GM21515 (cell line): Measurements from ENCODE around the gene DUOXA1.

ENCODE experiments used
- ATAC-seq: cut with Tn5 transposase; IDR thresholded peaks from one replicate; pipeline ENCODE4 v1.9.1; 2021; ENCODE audit not compliant: unreplicated experiment

DUOXA1 gene

DNA sequence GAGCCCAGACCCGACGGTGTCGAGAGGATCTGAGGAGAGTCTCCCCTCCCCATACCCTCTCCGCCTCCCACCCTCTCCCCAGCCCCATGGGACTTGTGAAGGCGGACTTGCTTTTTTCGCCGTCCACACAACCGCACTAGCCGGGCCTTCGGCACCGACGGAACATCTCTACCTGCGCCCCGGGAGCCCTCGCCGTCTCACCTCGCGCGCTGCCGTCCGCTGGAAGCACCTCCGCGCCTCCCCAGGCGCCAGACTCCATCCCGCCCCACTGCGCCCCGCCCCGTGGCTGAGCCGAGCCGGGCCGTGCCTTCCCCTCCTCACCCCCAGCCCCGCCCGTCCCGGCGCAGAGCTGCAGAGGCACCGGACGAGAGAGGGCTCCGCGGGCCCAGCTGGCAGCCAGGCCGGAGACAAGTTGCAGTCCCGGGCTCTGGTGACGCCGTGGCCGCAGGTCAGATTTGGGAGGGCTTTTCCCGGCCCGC, at the start of gene DUOXA1, which contains the start of gene DUOX1:
TSS of gene DUOXA1 (minus strand) at position 229 of the 479 bp plus-strand sequence. CDS start 6,865 bp downstream, outside the sequence.
TSS of gene DUOX1 (plus strand) at position 344 of the 479 bp plus-strand sequence. CDS start 1,973 bp downstream, outside the sequence.
- no peak for ATAC-seq

DNA sequence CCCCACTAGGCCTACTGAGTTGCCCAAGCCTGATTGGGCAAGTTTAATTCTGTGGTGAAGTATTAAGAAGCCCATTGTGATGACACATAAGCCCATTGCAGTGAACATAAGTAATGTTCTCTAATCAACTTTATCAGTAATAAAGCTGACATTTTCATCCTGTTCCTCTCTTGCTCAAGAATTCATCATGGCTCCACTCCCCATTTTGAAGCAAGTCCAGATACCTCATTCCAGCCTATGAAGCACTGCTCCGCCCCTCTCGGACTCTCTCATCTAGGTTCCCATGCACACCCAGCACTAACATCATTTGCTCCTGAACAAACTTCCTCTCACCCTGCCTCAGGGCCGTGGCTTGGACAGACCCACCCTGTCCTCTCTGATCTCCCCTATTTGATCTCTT, 47.6 kb upstream of the DUOXA1 start:
- ATAC-seq: no peak

GRCh38 chr15:45174577-45174976, 44.9 kb upstream of the DUOXA1 start:
- ATAC-seq: no peak

- ATAC-seq: no peak
These were observed 44.4 kb upstream of the DUOXA1 start for GRCh38 chr15:45174069-45174468.

- no peak for ATAC-seq
These were observed 42.2 kb upstream of the DUOXA1 start for GRCh38 chr15:45171912-45172311.

- no peak for ATAC-seq
These were observed 40.2 kb upstream of the DUOXA1 start for GRCh38 chr15:45169608-45170480.

DNA sequence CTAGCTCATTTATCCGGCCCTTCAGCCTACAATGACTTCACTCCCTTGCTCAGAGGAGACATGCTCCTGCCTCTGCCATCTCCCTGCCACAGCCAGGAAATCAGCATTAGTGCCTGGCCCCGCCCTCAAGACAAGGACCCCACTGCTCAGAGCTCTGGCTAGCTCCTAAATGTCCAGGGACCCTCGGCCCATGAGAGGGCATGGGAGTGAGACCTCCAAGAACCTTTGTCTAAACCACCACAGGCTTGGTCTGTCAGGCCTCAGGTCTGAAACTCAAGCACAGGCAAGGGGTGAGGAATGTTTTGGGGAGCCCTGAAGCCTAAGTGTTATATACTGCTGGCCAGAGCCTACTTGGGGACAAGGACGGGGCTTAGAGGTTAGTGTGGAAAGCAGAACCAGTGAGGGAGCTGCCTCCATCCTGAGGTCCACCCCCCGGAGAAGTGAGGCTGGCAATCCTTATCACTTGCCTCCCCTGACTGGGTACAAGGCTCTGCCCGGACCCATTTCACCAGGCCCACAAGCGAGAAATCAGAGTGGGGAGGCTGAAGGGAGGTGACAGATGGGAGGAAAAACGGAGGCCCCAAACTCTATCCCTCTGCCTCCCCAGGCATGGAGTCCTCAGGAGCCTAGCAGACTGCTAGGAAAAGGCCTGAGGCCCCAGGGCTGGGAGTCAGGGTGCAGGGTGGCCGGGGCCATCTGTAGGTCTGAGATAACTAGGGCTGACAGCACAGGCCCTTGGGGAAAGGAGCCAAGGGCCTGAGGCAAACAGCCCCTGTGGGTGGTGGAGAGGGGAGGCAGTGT, 39.3 kb upstream of the DUOXA1 start:
- ATAC-seq: no peak

- no peak for ATAC-seq
These were observed 38.6 kb upstream of the DUOXA1 start for GRCh38 chr15:45168286-45168685.

DNA sequence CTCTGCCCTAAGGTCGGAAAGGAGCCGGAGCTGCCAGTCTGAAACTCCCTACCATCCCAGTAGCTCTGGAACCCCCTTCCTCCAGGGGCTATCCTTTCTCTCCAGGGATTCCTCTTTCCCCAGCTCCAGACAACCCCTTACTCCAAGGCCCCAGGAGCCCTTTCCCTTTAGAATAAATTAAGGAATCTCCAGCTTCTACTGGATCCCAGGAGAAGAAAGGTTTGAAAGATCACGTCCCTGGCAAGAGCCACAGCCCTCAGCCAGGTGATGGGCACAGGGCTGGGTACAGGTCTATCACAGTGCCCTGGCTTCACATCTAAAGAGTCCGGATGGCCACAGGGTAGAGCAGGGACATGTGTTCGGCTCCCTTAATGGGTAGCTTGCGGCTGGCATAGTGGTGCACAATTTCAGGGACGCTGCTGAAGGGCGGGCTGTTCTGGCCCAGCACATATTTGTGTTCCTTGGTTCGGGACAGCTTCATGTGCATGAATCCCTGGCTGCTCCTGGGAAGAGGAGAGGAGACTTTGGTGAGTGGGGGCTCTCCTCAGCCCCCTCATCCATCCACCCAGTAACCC, 38.0 kb upstream of the DUOXA1 start:
- no peak for ATAC-seq

DNA sequence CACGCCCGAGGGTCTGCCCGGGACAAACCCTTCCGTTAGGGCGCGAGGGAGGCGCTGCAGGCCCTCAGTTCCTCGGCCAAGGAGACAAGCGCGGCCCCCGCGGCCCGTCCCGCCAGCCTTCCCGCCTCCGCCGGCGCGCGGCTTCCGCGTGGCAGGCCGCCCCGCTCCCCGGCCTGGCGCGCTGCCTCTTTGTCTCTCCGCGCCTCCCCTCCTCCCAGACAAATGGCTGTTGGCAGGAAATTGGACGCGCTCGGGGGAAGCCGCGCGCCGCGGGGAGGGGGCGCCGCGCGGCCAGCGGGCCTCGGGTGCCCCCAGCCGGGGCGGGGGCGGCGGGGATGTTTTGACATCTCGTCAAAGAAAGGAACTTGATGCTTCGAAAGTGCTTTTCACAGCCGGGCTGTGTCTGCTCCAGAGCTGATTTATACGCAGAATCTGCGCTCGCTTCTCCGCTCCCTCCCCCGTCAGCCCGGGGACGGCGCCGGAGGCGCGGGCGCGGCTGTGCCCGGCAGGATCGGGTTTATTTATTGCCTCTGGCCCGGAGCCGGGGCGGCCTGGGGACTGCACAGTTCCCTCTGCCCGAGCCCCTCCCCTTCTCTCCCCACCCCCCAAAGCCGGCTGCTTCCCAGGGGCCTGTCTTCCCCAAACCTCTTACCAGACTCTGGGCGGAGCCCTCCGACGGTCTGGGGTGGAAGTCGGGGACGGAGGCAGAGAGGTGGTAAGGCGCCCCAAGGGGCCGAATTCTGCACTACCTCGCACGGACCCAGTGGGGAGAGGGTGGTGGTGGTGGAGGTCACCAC, 37.4 kb upstream of the DUOXA1 start:
- peak; percentile 91 for ATAC-seq

DNA sequence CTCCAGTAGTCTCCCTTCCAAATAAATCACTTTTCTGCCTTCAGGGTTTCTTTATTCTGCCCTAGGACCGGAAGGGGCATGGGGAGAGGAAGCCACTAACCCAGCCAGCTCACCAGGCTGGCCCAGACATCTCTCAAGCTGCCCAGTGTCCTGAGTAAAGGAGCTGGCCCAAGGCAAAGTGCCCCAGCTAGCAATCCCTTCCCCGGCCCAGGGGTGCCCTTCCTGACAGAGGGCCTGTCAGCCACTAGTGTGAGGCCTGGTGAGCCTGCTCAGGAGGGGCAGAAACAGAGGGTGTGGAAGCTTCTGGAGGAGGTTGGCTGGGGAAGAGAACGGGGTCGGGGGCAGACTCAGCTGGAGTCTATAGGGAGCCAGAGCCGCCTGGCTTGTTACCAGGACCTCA, 35.9 kb upstream of the DUOXA1 start:
- ATAC-seq: no peak

DNA sequence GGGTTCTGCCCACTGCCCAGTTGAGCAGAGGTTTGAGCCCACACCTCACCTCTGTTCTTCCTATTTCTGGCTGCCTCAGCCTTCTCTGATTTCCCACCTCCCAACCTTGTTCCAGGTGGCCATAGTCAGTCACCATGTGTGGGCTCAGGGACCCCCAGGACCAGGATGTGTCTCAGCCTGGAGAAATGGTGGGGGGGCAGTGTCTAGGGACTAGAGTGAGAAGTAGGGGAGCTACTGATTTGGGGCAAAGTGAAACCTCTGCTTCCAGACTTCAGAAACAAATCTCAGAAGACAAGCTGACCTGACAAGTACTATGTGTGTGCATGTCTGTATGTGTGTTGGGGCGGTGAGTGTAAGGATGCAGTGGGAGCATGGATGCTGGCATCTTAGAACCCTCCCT, 35.2 kb upstream of the DUOXA1 start:
- ATAC-seq: no peak

GRCh38 chr15:45163508-45163856, 33.8 kb upstream of the DUOXA1 start:
- no peak for ATAC-seq

DNA sequence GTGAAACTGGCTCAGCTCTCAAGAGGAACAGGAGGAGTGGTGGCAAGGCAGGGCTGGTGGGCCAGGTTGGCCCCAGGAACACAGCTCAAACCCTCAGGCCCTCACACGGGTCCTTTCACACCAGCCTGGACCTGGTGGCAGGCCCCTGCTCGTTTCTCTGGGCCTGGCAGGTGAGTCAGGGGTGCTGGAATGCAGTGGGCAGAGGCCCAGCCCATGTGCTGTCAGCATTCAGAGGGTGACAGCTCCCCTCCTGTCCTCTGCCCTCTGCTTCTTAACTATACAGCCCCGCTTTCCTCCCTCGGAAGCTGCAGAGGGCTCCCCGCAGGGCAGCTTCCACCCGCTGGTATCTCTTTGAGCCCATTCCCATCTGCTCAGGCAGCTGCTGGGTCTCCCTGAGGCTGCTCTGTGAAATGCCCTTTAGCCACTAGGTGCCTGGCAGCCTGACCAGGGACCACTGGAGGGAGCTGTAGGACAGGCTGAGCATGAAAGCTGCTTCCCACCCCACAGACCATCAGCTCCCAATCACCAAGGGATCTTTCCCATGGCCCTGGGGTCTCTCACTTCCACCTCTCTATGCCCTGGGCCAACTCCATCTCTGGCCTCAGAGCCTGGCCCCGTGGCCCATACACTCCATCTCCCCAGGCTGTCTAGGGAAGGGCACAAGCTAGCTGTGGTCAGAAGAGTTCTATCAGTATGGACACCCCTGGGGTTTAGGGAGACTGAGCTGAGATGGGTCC, 33.3 kb upstream of the DUOXA1 start:
- ATAC-seq: peak; percentile 39

DNA sequence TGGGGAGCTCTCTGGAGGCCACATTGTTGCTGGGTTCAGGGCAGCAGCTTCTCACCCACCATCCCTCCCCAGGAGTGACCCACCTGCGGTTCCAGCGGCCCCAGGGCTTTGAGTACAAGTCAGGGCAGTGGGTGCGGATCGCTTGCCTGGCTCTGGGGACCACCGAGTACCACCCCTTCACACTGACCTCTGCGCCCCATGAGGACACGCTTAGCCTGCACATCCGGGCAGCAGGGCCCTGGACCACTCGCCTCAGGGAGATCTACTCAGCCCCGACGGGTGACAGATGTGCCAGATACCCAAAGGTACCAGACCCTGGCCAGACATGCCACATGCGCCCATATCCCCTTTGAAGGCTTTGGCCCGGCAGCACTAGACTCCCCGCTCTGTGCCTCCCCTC, 32.0 kb upstream of the DUOXA1 start:
- no peak for ATAC-seq

GRCh38 chr15:45157974-45158373, 28.3 kb upstream of the DUOXA1 start:
- no peak for ATAC-seq

DNA sequence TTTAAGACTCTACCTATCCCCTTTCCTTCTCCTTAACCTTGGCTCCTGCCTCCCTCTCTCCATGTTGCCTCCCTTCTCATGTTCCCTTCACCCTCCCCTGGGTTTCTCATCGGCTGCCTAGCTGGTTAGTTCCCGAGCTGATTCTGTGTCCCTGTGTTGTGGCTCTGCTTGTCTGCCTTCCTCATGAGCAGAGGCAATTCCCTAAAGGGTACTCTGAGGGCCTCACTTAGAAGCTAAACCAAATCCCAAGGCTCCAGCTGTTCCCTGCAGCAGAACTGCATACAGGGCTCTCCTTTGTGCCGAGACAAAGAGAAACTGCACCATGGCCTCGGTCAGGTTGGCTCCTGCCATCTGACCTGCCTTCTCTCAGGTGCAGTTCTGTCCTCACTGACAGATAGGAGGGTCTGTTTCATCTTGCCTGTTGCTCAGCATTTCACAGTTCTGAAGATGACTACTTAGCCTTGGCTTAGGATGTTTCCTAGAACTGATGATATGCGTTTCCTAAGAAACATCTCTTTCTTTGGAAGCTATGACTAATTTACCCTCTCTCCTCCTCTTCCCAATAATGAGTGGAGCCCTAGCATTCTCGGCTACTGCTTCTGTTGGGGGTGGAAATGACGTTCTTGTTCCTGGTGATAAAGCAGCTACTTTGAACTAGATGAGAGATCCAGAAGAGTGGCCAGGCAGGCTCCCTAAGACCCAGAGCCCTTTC, 27.2 kb upstream of the DUOXA1 start:
- no peak for ATAC-seq

DNA sequence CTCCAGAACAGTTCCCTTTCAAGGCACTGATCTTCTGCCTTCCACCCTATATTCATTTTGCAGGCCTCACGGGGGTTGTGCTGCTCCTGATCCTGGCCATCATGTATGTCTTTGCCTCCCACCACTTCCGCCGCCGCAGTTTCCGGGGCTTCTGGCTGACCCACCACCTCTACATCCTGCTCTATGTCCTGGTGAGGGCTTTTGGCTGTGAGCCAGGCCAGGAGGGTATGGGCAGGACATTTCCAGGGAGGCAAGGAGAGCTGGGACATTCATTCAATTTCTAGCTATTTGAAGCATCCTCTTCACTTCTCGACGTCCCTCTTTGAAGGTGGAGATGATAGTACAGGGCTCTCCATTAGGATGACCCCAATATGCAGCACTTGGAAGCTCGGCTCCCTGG, 26.1 kb upstream of the DUOXA1 start:
- no peak for ATAC-seq
